Fibroblast of mammary gland (primary cell): ENCODE measurements around the gene GPC6.
A peak's percentile ranks its signal among the peaks of the same experiment; 100 is the strongest.

Source experiments
- DNase-seq: peaks from one replicate; pipeline ENCODE4 v3.0.0-alpha.2; 2010; ENCODE audit warnings: low read depth
- H3K4me3 ChIP-seq: 2 replicates; pipeline ENCODE4 v1.5.1; 2011; ENCODE audit warnings: low read depth, mild to moderate bottlenecking, low read length, moderate library complexity; ENCODE audit not compliant: control insufficient read depth
- CTCF ChIP-seq: conservative IDR thresholded peaks from 2 replicates; pipeline ENCODE4 v1.5.1; 2011; ENCODE audit warnings: low read depth, low read length, inconsistent platforms; ENCODE audit not compliant: control insufficient read depth, insufficient read depth

Gene GPC6

GRCh38 chr13:93984052-93984451 is 757.4 kb downstream of the GPC6 start:
- TF ChIP-seq CTCF = no peak
- no peak for DNase-seq
- no peak overlapping the region for H3K4me3 ChIP-seq

- no peak for DNase-seq
- TF ChIP-seq CTCF = no peak
- no peak overlapping the region for H3K4me3 ChIP-seq
These were observed 758.3 kb downstream of the GPC6 start for GRCh38 chr13:93984876-93985275.

GRCh38 chr13:93987458-93987857 is 760.9 kb downstream of the GPC6 start:
- no peak overlapping the region for H3K4me3 ChIP-seq
- no peak for TF ChIP-seq CTCF
- DNase-seq = no peak

- DNase-seq = no peak
- no peak overlapping the region for H3K4me3 ChIP-seq
- no peak for TF ChIP-seq CTCF
These were observed 765.0 kb downstream of the GPC6 start for GRCh38 chr13:93991569-93991968.

- H3K4me3 ChIP-seq = no peak overlapping the region
- no peak for DNase-seq
- TF ChIP-seq CTCF = no peak
These were observed 769.9 kb downstream of the GPC6 start for GRCh38 chr13:93996481-93996880.

GRCh38 chr13:94006296-94006695 is 779.7 kb downstream of the GPC6 start:
- H3K4me3 ChIP-seq = no peak overlapping the region
- DNase-seq = no peak
- no peak for TF ChIP-seq CTCF

GRCh38 chr13:94007072-94007471 is 780.5 kb downstream of the GPC6 start:
- no peak for TF ChIP-seq CTCF
- no peak overlapping the region for H3K4me3 ChIP-seq
- DNase-seq = peak; percentile 10
